ENCODE data around the gene AAR2. TPM values are rescaled to one million over a fixed set of nuclear protein-coding genes. Genes with fewer than 3 reads are reported as not detected.
A peak's percentile ranks its signal among the peaks of the same experiment; 100 is the strongest.

The AAR2 gene
- total RNA-seq, 1 donor from 2014 or later, result 13.7 TPM

DNA sequence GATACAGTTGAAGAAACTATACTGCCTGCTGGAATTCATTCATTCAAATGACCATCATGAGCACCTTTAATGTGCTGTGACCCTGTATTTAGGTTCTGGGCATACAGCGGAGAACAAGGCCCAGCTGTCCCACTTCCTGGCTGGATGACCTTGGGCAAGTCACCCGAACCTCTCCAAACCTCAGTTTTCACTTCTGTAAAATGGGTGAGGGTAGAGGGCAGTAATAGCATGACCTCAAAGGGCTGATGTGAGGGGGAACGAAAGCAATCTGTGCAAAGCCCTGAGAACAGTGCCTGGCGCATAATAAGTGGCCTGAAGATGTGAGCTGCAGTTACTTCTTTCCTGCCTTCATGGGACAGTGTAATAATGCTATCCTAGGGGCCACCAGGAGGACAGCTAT is 20.5 kb upstream of the AAR2 start:
- TF ChIP-seq, protein P1, sequence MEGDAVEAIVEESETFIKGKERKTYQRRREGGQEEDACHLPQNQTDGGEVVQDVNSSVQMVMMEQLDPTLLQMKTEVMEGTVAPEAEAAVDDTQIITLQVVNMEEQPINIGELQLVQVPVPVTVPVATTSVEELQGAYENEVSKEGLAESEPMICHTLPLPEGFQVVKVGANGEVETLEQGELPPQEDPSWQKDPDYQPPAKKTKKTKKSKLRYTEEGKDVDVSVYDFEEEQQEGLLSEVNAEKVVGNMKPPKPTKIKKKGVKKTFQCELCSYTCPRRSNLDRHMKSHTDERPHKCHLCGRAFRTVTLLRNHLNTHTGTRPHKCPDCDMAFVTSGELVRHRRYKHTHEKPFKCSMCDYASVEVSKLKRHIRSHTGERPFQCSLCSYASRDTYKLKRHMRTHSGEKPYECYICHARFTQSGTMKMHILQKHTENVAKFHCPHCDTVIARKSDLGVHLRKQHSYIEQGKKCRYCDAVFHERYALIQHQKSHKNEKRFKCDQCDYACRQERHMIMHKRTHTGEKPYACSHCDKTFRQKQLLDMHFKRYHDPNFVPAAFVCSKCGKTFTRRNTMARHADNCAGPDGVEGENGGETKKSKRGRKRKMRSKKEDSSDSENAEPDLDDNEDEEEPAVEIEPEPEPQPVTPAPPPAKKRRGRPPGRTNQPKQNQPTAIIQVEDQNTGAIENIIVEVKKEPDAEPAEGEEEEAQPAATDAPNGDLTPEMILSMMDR (IDR thresholded peaks at IDR 0.05; ENCODE audit: insufficient read depth, low read length, severe bottlenecking), result no peak
- FAIRE-seq, result no peak
- no peaks in the 10 kb centered on the region for H3K36me3 ChIP-seq (ENCODE audit: control insufficient read depth, insufficient read depth, low read length)
- no peaks in the 10 kb centered on the region for H3K27me3 ChIP-seq (ENCODE audit: control insufficient read depth, insufficient read depth, low read length)
- H3K4me3 ChIP-seq (ENCODE audit: low read depth, low read length), result no peak overlapping the region
- DNase-seq (ENCODE audit: low read depth), result no peak

DNA sequence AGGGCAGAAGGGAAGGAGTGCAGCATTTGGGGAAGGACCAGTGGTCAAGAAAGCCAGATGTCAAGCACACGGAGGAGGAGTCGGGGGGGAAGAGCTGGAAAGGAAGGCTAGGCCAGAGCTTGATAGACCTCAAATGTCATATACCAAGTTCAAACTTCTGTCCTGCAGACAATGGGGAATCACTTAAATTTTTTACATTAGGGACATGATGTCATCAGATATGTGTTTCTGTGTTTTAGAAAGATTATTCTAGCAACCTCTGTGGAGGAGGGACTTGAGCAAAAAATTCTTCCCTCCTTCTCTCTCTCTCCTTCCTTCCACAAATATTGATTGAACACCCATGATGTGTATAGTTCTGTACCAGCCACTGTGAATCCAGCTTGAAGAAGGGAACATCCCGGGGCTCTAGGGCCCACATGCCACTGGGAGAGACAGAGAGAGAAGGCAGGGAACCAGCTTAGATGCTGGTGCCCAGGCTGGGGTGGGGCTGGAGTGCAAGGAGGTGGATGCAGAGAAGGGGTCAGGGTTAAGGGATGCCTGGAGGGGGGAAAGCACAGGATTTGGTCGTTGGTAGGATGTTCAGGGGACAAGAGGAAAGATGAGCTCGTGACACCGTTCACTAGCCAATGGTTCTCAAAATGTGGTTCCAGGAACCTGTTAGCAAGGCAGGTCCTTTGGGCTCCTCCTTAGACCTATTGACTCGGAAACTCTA is 19.8 kb upstream of the AAR2 start:
- TF ChIP-seq, protein P1 (IDR thresholded peaks at IDR 0.05; ENCODE audit: insufficient read depth, low read length, severe bottlenecking), result no peak
- Histone ChIP-seq H3K4me3 (ENCODE audit: low read depth, low read length) (no peak overlapping the region), H3K27me3 (ENCODE audit: control insufficient read depth, insufficient read depth, low read length) (no peaks in the 10 kb centered on the region), H3K36me3 (ENCODE audit: control insufficient read depth, insufficient read depth, low read length) (no peaks in the 10 kb centered on the region)
- no peak for DNase-seq (ENCODE audit: low read depth)
- FAIRE-seq, result no peak

DNA sequence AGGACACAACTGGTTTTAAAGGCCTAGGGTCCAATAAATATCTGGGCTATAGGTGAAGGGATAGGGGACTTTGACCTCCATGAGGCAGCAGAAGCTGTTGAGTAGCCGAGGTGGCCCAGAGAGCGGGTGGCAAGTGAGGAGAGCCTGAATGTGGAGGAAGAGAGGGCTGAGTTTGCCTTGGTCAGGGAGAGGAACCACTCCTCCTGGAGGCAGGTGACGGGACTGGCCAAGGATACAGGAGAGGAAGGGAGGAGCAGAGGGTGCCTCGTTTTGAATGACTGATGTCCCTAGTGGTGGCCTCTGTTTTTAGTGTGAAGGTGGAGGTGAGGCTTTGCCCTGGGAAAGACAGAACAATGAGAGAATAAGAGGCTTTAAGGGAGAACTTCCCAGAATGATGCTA is 19.1 kb upstream of the AAR2 start:
- no peak for DNase-seq (ENCODE audit: low read depth)
- no peak for FAIRE-seq
- no peaks in the 10 kb centered on the region for H3K36me3 ChIP-seq (ENCODE audit: control insufficient read depth, insufficient read depth, low read length)
- no peaks in the 10 kb centered on the region for H3K27me3 ChIP-seq (ENCODE audit: control insufficient read depth, insufficient read depth, low read length)
- H3K4me3 ChIP-seq (ENCODE audit: low read depth, low read length), result no peak overlapping the region
- TF ChIP-seq, protein P1 (IDR thresholded peaks at IDR 0.05; ENCODE audit: insufficient read depth, low read length, severe bottlenecking), result peak; percentile 30

DNA sequence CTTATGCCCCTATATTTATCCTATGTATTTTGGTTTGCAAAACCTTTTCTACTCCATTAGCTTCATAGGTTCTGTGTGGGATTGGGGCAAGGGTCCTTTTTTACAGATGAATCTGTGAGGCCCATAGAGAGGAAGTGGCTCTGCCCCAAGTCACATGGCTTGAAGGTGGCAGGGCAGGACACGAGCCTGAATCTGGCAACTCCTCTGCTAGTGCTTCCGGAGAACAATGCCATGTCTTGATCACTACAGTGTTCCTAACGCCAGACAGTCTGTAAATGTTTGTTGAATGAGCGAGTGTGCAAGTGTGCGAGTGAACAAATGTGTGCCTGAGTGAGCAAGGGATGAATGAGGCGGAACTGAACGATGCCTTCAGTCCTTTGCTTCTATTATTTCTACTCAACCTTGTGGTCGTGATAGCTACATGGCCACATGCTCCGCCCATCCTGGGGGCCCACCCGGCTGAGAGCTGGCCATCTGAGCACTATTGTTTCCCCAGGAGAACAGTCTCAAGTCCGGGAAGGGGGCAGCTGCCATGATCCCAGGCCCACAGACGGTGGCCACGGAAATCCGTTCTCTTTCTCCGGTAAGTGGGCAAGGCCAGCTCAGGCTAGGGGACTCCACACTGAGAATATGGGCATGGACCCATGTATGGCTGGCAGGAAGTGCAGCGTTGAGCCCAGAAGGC is 17.8 kb upstream of the AAR2 start:
- DNase-seq (ENCODE audit: low read depth) (no peak), FAIRE-seq (no peak)
- Histone ChIP-seq H3K4me3 (ENCODE audit: low read depth, low read length) (no peak overlapping the region), H3K36me3 (ENCODE audit: control insufficient read depth, insufficient read depth, low read length) (no peaks in the 10 kb centered on the region), H3K27me3 (ENCODE audit: control insufficient read depth, insufficient read depth, low read length) (no peaks in the 10 kb centered on the region)
- TF ChIP-seq, protein P1 (IDR thresholded peaks at IDR 0.05; ENCODE audit: insufficient read depth, low read length, severe bottlenecking), result no peak

DNA sequence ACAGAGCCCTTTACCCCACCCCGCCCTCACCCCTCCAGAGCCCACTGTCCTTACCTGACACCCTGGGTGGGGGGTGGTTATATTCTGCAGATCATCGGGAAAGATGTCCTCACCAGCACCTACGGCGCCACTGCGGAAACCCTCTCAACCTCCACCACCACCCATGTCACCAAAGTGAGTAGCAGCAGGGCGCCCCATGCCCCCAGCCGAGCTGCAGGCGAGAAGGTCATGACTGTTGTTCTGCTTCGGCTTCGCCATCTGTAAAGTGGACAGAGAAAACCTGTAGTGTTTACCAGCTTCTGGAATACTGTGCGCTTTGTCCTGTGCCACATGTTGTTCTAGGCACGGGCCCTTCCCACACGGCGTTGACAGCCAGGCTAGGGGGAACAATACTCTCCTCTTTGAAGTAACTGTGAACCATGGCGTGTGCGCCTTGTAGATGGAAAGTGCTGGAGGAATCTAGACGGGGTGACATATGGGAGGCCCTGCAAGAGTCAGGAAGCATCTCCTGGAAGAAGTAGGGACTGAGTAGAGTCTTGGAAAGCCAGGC is 16.5 kb upstream of the AAR2 start:
- TF ChIP-seq, protein P1 (IDR thresholded peaks at IDR 0.05; ENCODE audit: insufficient read depth, low read length, severe bottlenecking), result no peak
- no peak for FAIRE-seq
- no peak for DNase-seq (ENCODE audit: low read depth)

More for the DNA sequence above, 16.5 kb upstream of the AAR2 start:
- Histone ChIP-seq H3K27me3 (ENCODE audit: control insufficient read depth, insufficient read depth, low read length) (no peaks in the 10 kb centered on the region), H3K4me3 (ENCODE audit: low read depth, low read length) (no peak overlapping the region), H3K36me3 (ENCODE audit: control insufficient read depth, insufficient read depth, low read length) (no peaks in the 10 kb centered on the region)

Measured in bronchial epithelial cell (primary cell).